GM21367 (cell line): ENCODE results near the gene IL2.
A peak's percentile ranks its signal among the peaks of the same experiment; 100 is the strongest.

Source experiments
- ATAC-seq: cut with Tn5 transposase; IDR thresholded peaks from one replicate; pipeline ENCODE4 v1.9.1; 2021; ENCODE audit not compliant: unreplicated experiment

The IL2 gene

DNA sequence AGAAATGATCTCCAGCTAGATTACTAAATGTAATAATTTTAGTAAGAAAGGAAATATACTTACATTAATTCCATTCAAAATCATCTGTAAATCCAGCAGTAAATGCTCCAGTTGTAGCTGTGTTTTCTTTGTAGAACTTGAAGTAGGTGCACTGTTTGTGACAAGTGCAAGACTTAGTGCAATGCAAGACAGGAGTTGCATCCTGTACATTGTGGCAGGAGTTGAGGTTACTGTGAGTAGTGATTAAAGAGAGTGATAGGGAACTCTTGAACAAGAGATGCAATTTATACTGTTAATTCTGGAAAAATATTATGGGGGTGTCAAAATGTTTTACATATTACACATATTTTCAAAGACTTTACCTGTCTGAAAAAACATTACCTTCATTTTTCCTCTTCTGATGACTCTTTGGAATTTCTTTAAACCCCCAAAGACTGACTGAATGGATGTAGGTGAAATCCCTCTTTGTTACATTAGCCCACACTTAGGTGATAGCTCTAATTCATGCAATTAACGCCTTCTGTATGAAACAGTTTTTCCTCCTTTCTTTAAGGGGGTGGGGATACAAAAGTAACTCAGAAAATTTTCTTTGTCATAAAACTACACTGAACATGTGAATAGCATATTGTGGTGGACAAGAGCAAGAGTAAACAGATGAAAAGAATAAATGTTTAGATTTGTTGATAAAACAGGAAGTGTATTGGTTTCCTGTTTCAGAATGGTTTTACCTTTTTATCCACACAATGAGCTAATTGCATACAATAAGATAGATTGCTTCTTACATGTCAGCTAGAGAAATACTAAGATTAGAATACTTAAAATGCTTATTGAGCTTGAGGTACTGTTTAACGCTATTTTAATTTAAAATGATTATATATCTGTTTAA, at the start of gene IL2:
TSS of gene IL2 (minus strand) at position 495 of the 886 bp plus-strand sequence. CDS start at position 210, 285 bp downstream.
- no peak for ATAC-seq

DNA sequence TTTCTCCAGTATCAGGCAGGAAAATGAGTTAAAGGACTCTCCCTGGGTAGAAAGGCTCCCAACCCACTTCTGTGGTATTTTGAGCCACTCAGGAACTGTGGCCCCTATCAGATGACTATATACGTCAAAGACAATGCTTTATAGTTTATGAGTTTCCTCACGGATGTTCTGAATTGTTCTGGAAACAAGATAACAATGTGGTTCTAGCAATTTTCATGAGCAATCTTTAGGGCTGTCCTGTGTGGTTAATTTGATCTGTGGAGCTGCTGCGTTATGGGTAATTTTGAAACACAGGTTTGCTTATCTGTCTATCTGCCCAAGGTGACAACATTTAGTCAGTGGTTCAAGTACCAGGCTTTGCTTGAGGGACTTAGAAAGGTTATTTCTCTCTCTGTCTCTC, 46.7 kb upstream of the IL2 start:
- no peak for ATAC-seq

DNA sequence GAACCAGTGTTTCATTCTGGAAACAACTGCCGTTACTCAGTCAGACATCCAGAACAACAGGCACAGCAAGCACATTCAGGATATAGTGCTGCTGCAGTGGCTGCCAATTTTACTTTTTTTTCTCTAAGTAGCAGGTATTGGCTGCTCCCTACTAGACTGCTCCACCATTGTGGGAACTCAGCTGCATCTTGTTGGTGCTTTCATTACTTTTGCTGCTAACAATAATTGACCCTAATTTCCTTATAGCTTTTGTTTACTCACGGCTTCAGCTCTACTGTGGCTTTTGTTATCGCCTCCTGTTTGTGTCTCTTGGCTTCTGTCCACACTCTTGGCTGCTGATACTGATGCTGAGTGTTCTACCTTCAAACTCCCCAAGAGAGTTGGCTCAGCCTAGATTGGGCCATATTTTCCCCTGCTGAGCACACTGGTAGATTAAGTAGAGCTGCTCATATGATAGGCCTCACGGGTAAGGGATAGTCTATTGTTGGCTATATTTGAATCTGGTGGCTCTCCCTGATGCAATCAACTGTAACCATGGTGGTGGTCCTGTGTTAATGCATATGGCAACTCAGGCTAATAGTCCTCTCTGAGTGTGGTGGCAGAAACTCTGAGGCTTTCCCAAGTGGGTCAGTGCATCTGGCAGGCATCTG, 44.5 kb upstream of the IL2 start:
- ATAC-seq = no peak

DNA sequence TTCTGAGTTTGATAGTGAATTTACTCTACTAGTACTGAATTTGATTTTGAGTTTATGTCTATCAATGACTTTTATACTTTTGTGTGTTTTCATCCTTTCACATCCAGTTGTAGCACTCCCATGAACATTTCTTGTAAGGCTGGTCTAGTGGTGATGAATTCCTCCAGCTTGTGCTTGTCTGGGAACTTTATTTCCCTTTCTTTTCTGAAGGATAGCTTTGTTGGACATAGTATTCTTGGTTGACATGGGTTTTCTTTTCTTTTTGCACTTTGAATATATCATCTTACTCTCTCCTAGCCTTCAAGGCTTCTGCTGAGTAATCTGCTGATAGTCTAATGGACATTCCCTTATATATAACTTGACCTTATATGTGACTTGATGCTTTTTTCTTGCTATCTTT, 32.5 kb upstream of the IL2 start:
- ATAC-seq = no peak

DNA sequence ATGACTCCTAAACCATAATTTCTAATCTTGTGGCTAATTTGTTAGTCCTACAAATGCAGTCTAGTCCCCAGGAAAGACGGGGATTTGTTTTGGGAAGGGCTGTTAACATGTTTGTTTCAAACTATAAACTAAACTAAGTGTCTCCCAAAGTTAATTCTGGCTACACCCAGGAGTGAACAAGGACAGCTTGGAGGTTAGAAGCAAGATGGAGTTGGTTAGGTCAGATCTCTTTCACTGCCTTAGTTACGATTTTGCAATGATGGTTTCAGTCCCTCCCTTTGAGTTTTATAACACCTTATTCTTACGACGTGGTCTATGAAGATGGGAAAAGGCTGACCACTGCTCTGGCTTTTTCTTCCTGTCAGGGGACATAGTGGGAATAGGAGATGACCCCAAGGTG, 27.0 kb upstream of the IL2 start:
- ATAC-seq = no peak

DNA sequence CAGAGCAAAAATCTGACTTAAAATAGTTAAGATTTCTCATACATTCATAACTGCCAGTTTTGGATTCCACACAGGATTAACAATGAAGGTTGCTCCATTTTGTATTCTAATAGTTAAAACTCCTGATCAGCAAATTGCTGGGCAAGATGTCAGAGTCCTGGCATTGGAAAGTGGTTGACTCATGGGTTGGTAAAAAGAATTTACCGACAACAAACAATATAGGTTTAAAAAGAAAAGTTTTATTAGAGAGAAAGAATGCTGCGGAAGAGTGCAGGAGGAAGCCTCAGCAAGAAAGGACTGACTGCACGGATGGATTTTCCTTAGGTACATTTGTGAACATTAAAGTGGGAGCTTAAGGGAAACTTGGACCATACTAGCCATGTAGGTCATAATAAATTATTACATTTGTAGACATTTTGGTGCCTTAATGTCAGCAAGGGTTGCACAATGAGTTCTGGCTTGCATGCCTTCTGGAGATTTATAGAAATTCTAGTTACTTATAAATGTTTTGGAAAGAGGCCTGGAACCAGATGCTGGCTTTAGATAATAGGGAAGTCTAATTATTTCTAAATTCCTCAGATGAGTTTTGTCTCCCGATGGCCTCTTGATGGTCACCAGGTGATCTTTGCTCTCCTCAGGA, 25.4 kb upstream of the IL2 start:
- no peak for ATAC-seq

DNA sequence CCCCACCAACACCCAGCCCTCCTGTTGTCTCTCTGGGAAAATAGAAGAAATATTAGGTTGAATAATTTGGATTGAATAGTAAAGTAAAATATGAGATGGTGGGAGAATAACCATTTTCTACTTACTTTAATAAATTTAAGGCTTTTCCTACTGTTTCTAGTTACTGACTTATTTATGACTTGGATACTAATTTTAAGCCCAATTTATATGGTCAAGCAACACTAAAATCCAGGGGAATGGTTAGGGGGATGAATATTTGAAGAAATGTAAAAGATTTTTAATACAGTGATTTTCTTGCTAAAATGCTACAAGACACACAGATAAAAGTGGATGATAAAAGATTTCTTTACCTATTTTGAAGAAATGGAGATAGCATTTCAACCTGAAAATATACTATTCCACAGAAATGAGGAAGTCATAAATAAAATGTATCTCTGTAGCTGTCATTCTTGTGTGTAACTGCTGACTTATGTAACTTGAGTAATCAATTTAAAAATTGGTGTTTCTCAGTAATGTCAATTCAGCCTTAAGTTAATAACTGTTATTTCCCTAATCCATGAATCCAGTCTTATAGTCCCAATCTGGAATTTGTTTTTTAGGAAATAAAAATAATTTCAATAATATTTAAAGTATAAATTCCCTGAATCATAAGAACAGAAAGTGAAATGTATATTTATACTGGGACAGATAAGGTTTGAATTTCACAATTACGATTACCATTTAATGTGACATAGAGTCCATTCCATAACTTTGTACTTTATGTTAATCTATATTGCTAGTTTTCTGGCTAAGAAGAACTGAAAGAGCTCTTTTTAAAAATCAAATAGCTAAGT, 24.3 kb upstream of the IL2 start:
- no peak for ATAC-seq

DNA sequence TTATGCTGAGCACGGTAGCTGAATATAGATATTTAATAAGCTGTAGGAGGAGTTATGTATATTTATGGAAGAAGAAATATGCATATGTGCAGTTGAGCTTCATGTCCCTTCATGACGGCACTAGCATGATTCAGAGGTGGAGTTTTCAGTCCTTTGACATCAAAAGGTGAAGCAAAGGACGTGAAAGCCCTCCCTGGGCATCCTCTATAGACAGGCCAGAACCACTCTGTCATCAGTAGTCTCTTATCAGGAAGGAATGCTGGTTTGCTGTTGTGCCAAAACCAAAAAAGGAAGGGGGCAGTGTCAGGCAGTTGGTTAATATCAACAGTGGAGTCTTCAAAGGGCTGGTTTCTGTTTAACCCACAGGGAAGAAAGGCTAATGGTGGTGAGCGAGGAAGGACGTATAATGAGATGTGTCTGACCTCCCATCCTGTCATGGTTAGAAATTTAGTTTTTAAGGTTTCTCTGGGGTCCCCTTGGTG, 23.5 kb upstream of the IL2 start:
- ATAC-seq = no peak

DNA sequence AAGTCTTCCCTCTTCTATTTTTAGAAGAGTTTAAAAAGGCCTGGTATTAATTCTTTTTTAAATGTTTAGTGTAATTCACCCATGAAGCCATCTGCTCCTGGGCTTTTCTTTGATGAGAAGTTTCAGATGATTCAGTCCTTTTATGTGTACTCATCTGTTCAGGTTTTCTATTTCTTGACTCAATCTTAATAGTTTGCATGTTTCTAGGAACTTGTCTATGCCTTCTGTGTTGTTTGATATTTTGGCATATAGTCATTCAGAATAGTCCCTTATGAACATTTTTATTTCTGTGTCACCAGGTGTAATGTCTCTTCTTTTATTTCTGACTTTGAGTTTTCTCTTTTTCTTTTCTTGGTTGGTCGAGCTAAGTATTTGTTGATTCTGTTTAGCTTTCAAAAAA, 20.2 kb upstream of the IL2 start:
- ATAC-seq = no peak

DNA sequence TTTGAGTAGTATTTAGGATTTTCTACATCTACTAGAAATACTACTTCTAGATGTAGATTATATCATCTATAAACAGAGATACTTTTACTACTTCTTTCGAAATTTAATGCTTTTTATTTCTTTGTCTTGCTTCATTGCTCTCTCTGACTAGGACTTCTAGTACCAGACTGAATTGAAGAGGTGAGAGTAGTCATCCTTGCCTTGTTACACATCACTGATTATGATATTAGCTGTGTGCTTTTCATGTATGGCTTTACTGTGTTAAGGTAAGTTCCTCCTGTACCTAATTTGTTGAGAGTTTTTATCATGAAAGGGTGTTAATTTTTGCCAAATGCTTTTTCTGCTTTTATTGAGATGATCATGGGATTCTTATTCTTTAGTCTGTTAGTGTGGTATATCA, 19.6 kb upstream of the IL2 start:
- no peak for ATAC-seq

DNA sequence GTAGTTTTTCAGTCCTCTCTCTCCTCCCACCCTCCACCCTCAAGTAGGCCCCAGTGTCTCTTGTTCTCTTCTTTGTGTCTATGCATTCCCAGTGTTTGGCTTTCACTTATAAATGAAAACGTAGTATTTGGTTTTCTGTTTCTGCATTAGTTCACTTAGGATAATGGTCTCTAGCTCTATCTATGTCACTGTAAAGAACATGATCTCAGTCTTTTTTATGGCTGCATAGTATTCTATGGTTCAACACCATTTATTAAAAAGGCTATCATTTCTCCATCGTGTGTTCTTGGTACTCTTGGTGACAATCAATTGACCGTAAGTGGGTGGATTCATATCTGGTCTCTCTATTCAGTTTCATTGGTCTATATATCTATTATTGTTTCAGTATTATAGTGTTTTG, 18.7 kb upstream of the IL2 start:
- ATAC-seq = no peak

DNA sequence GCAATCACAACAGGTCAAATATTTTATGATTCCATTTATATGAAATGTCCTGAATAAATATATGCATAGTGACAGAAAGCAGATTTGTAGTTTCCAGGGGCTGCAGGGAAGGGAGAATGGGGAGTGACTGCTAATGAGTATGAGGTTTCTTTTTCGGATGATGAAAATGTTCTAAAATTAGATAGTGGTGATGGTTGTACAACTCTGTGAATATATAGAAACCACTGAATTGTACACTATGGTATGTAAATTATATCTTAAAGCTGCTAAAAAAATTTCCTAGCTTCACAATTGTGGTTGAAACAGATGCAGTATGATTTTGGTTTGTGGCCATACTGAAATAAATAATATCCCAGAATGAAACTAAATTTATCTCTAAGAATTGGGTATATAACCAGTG, 12.9 kb upstream of the IL2 start:
- no peak for ATAC-seq

DNA sequence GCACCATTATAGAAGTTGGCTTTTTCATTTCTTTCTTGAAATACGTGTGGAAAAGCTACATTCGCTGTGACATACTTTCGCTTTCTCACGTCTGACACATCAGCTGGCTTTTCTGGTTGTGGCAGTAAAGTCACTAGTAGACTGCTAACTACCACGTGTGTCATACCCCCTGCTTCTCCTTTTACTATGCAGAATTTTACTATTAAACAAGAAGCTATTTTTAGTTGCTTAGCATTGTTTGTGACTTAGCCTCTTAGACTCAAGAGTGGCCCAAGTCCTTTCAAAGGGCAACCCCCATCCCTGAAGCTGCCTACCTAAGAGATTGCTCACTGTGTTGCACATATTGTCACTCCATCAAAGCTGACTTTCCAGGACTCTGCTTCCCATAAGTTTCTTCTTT, 2.1 kb upstream of the IL2 start:
- peak; percentile 95 for ATAC-seq

DNA sequence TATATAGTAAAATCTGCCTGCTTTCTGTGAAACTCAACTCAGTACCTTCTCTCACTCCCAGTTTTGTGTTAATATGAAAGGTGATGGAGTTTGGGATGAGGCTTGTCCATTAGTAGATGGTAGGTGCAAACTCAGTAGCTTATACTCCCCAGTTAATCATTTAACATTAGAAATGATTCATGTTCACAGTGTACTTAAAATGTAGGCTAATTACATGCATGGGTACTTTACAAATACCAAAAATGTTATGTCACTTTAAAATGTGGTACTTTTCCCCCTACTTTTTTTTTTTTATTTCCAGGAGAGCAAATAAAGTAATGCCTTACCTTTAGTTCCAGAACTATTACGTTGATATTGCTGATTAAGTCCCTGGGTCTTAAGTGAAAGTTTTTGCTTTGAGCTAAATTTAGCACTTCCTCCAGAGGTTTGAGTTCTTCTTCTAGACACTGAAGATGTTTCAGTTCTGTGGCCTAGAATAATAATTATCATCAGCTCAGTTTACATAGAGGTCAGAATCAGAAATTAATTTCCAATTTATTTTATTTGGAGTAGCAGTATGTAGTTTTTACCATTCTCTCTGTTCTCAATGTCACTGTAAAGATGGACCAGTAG, 3.0 kb downstream of the IL2 start:
- no peak for ATAC-seq

DNA sequence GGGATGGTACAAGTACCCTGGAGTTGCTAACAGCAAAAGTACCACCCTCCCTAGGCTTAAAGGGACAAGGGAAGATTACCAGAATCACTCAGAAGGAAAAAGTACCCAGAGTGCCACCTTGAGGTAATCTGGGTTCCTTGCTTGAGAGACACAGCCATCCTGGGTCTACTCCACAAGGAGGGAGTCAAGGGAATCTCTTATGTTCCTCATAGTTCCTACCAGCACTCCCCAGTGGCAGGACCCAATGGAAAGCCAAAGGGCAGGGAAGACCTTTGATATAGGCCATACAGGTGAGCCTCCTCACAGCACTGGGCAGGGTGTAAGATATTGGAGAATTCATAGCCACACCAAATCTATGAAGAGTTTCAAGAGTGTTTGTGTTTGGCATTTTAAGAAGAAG, 5.7 kb downstream of the IL2 start:
- no peak for ATAC-seq

DNA sequence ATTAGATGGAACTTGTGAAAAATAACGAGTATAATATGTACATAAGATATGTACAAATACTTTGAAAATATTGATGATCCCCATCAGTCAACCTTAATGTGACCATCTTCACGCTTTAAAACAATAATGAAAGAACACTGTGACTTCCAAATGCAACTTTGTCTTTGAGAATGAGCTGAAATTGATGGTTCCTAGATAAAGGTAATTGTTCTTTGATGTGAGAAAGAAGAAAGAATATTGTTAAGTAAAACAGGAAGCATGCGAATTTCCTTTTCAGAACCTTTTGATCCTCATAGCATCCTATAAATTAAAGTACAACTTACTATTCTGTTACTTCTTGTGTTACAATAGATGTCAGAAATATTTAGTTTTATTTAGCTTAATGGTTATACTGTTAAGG, 22.2 kb downstream of the IL2 start:
- ATAC-seq = no peak

DNA sequence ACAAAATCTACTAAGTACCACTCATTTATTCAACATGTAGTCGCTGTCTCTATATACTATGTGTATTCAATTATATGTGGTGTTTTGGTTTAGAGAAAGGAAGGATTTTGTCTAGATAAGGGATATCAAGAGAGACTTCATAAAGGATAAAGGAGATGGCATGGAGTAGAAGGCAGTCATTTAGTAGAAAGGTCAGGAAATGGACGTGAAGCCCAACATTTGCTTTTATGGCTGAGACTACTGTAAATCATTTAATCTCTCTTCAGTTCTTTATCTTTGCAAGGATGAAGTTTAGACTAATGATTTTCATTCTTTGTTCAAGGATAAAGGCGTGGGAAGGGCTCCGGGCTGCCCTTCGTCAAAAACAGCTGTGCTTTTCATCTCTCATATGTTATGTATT, 25.2 kb downstream of the IL2 start:
- no peak for ATAC-seq

DNA sequence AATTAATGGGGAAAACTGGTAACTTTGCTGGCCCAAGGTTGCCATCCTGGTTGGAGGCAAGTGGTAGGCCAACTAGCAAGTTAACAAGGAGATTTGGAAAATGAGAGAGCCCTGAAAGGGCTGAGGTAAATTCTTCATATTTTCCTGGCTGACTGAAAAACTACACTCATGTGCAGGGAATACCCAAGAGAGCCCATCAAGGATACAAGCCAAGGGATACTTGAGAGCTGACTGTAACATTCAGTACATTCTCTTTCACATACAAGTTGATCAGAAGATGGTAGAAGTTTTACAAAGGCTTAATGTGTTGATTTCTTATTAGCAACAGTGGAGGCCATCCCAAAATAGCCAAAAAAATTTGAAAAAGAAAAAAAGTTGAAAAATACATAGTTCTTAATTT, 33.3 kb downstream of the IL2 start:
- no peak for ATAC-seq

DNA sequence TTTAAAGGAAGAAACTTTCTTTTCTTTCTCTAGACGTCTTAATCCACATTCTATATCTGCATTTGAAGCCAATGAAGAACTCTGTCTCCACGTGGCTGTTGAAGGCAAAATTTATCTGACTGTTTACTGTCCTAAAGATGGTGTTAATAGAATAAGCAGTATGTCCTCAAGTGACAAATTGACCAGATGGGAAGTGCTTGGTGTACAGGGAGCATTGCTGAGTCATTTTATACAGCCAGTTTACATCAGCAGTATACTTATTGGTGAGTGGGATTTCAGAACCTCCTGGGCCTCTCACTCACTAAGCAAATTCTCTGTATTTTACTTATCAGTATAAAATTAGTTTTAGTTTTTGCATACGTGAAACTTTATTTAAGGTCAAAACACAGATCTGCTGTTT, 44.0 kb downstream of the IL2 start:
- ATAC-seq = no peak

DNA sequence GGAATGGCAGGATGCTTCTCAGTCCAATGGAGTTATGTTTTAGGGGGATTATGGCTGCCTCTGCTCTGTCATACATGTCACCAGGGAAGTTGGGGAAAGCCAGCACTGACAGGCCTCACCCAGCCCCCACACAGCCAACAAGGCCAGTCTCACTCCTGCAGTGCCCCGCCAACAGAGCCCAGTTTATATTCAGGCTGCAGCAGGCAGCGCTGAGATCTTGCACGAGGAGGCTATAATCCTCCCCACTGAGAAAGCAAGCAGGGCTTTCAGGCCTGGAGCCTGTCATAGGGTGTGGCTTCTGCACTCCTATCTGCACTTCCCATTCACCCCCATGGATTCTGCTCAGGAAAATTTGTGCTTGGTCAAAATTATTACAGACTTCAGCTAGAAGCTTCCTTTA, 52.7 kb downstream of the IL2 start:
- no peak for ATAC-seq
